KOPT-K1 (cell line): ENCODE measurements around the gene ALDH9A1.
"Not testable (repeated sequence)": the region's sequence is repeated elsewhere in the genome, so short reads cannot be mapped to it uniquely, and the experiment has no call there.

Experiments used
- H3K27ac ChIP-seq: fragments of 200-600 bp; sonication (generic); 2 replicates; pipeline ENCODE4 v1.5.1; 2016; ENCODE audit warnings: antibody characterized with exemption, mild to moderate bottlenecking, low read depth, low read length; ENCODE audit not compliant: poor library complexity, severe bottlenecking
- H3K36me3 ChIP-seq: fragments of 200-600 bp; sonication (generic); 2 replicates; pipeline ENCODE4 v1.5.1; 2017; ENCODE audit warnings: antibody characterized with exemption, mild to moderate bottlenecking, low read length, moderate library complexity; ENCODE audit not compliant: insufficient read depth
- H3K9me3 ChIP-seq: fragments of 200-600 bp; sonication (generic); 2 replicates; pipeline ENCODE4 v1.5.1; 2017; ENCODE audit warnings: antibody characterized with exemption, low read length, mild to moderate bottlenecking; ENCODE audit not compliant: insufficient read depth, poor library complexity, severe bottlenecking

Gene ALDH9A1

DNA sequence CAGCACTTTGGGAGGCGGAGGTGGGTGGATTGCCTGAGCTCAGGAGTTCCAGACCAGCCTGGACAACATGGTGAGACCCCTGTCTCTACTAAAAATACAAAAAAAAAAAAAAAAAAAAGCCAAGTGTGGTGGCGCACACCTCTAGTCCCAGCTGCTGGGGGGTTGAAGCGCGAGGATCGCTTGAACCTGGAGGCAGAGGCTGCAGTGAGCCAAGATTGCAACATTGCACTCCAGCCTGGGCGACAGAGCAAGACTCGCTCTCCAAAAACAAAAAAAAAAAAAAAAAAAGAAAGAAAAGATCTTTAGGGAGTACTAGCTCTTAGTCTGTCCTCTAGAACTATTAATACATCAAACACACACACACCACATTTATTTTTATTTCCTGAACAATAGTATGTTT lies 3.6 kb upstream of the ALDH9A1 start:
- H3K27ac ChIP-seq, H3K9me3 ChIP-seq, H3K36me3 ChIP-seq: not testable (repeated sequence)

GRCh38 chr1:165699577-165699976 lies 1.2 kb upstream of the ALDH9A1 start:
- Histone ChIP-seq H3K27ac (no peak overlapping the region), H3K36me3 (peaks cover 6% of the 10 kb centered on the region; the same call in 1 of the 2 replicates), H3K9me3 (no peaks in the 10 kb centered on the region)

- peak overlapping the region; percentile 94 for H3K27ac ChIP-seq
- no peaks in the 10 kb centered on the region for H3K9me3 ChIP-seq
- H3K36me3 ChIP-seq = peaks cover 13% of the 10 kb centered on the region; the same call in 1 of the 2 replicates
These were observed 345 bp upstream of the ALDH9A1 start for GRCh38 chr1:165698761-165699052.

DNA sequence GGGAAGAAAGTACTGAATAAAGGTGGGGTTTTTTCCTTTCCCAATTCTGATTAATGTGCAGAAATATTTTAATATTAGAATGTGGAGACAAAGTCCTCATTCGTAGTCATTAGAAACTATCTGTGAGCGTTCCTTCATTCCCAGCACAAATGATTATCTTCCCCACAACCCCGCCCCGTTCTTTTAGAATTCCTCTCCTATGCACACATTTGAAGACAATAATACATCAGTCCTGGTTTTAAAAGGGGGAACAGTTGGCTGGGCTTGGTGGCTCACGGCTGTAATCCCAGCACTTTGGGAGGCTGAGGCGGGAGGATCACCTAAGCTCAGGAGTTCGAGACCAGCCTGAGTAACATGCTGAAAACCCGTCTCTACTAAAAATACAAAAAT lies 876 bp downstream of the ALDH9A1 start:
- H3K9me3 ChIP-seq = no peaks in the 10 kb centered on the region
- peaks cover 13% of the 10 kb centered on the region; the same call in 1 of the 2 replicates for H3K36me3 ChIP-seq
- H3K27ac ChIP-seq = peak overlapping the region; percentile 94

DNA sequence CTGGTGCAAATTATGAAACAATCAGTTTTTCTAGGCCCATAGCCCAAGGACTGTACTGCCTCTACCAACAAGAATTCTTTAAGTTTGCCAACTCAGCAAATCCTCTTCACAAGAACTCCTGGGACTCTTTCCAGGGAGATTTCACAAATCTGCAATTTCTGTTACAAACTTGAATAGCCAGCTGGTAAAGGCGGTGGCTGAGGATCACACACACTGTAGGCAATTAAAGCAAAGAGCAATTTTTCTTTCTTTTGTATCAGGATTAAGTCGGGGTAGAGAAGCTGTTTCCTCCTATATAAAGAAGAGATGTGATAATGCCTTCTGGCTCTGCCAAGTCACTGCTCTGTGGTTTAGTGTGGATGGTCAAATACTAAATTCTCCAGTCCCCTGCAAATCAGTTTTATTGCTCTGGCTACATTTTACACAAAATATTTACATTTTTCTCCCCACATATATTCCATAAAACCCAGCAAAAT lies 1.7 kb downstream of the ALDH9A1 start:
- H3K9me3 ChIP-seq = no peaks in the 10 kb centered on the region
- H3K27ac ChIP-seq = peak overlapping the region; percentile 3
- H3K36me3 ChIP-seq = peaks cover 13% of the 10 kb centered on the region; the same call in 1 of the 2 replicates

GRCh38 chr1:165695031-165695430 lies 3.3 kb downstream of the ALDH9A1 start:
- peaks cover 21% of the 10 kb centered on the region for H3K36me3 ChIP-seq
- no peaks in the 10 kb centered on the region for H3K9me3 ChIP-seq
- no peak overlapping the region for H3K27ac ChIP-seq

DNA sequence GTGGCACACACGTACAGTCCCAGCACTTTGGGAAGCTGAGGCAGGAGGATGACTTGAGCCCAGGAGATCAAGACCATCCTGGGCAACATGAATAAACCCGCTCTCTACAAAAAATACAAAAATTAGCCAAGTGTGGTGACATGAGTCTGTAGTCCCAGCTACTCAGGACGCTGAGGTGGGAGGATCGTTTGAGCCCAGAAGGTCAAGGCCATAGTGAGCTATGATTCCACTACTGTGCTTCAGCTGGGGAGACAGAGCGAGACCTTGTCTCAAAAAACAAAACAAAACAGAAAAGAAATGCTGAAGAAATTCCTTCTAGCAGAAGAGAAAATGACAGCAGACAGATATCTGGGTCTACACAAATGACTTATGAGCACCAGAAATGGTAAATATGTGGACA lies 10.3 kb downstream of the ALDH9A1 start:
- Histone ChIP-seq H3K9me3 (peaks cover 7% of the 10 kb centered on the region), H3K36me3 (peaks cover 51% of the 10 kb centered on the region), H3K27ac (no peak overlapping the region)

DNA sequence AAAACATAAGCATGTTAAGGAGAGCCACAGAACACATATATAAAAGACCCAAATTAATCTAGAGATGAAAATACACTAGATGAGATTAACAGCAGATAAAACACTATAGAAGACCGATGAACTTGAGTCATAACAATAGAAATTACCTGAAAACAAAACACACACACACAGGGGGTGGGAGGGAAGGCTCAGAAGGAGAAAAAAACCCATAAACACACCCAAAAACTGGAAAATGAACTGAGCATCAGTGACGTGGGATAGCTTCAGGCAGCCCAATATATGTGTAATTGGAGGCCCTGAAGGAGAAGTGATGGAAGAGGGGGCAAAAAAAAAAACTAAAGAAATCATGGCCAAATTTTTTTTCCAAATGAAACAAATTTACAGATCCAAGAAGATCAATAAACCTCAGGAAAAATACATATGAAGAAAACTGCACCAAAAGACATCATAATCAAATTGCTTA lies 11.4 kb downstream of the ALDH9A1 start:
- H3K36me3 ChIP-seq = peaks cover 61% of the 10 kb centered on the region
- no peak overlapping the region for H3K27ac ChIP-seq
- peaks cover 7% of the 10 kb centered on the region for H3K9me3 ChIP-seq

- no peak overlapping the region for H3K27ac ChIP-seq
- H3K9me3 ChIP-seq = peaks cover 7% of the 10 kb centered on the region
- peaks cover 68% of the 10 kb centered on the region for H3K36me3 ChIP-seq
These were observed 12.0 kb downstream of the ALDH9A1 start for GRCh38 chr1:165686121-165686970.

GRCh38 chr1:165683848-165684485 lies 14.4 kb downstream of the ALDH9A1 start:
- H3K27ac ChIP-seq = no peak overlapping the region
- H3K36me3 ChIP-seq = peaks cover 79% of the 10 kb centered on the region
- peaks cover 7% of the 10 kb centered on the region for H3K9me3 ChIP-seq

- H3K36me3 ChIP-seq = peaks cover 87% of the 10 kb centered on the region
- H3K27ac ChIP-seq, H3K9me3 ChIP-seq: not testable (repeated sequence)
These were observed 17.6 kb downstream of the ALDH9A1 start for GRCh38 chr1:165680773-165681172.

- no peaks in the 10 kb centered on the region for H3K9me3 ChIP-seq
- no peak overlapping the region for H3K27ac ChIP-seq
- peaks cover 87% of the 10 kb centered on the region for H3K36me3 ChIP-seq
These were observed 18.1 kb downstream of the ALDH9A1 start for GRCh38 chr1:165680303-165680702.

- H3K27ac ChIP-seq = no peak overlapping the region
- no peaks in the 10 kb centered on the region for H3K9me3 ChIP-seq
- H3K36me3 ChIP-seq = peaks cover 83% of the 10 kb centered on the region
These were observed 18.9 kb downstream of the ALDH9A1 start for GRCh38 chr1:165679282-165680036.

DNA sequence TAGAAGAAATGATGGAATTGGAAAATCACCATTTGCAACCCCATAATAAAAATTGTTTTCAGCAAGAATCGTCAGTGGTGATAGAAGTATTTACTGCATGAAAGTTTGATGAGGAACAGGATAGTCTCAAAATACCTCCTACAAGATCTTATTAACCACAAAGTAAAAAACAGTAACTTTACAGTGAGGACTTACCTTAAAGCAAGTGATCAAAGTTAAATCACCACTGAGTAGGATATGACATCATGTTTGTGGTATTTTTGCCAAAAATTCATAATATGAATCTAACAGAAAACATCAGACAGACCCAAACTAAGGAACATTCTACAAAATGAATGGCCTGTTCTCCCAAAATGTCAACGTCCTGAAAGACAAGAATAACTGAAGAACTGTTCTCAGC lies 19.9 kb downstream of the ALDH9A1 start:
- Histone ChIP-seq H3K9me3 (no peaks in the 10 kb centered on the region), H3K27ac (no peak overlapping the region), H3K36me3 (peaks cover 88% of the 10 kb centered on the region)

DNA sequence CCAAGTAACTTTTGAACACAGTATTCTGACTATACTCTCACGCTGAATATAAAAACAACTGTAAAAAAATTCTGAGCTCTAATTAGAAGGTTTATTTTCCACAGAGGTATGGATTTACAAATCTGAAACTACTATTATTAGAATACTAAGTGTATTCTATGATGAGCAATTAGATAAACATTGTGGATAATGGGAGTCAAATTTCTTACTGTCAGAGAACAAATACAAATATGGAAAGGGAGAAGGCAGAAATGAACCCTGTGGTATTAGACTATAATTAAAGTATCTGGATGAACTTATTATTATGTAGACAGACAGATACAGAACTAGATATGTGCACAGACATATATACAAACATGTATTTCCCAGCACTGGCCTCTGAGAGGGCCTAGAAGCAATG lies 22.6 kb downstream of the ALDH9A1 start:
- peaks cover 87% of the 10 kb centered on the region for H3K36me3 ChIP-seq

More for the DNA sequence above, 22.6 kb downstream of the ALDH9A1 start:
- H3K27ac ChIP-seq = no peak overlapping the region
- no peaks in the 10 kb centered on the region for H3K9me3 ChIP-seq
